Thoracic aorta (tissue), 2 donors: ENCODE results near the gene CORO7. TPM values are rescaled to one million over a fixed set of nuclear protein-coding genes. Genes with fewer than 3 reads are reported as not detected.

ENCODE experiments used
- ATAC-seq: fragments of 150-250 bp; one replicate; pipeline ENCODE4 v1.8.0; 2017; ENCODE audit warnings: low read depth; ENCODE audit not compliant: insufficient number of reproducible peaks, low FRiP score
- DNase-seq: peaks from one replicate; pipeline ENCODE4 v3.0.0-alpha.2; 2020; ENCODE audit warnings: low spot score
- H3K27ac ChIP-seq, 2 donors: fragments of 200-600 bp; sonication (generic); 1 replicate in 1 of 2; 2 replicates in 1 of 2; pipeline ENCODE4 v1.5.1; 2016; ENCODE audit warnings: mild to moderate bottlenecking in 2 of 2, moderate library complexity in 2 of 2
- H3K27me3 ChIP-seq: fragments of 200-600 bp; sonication (generic); replicated peaks from 2 replicates; pipeline ENCODE4 v1.6.0; 2016; ENCODE audit warnings: mild to moderate bottlenecking; ENCODE audit not compliant: insufficient read depth
- H3K36me3 ChIP-seq: fragments of 200-600 bp; sonication (generic); one replicate; pipeline ENCODE4 v1.5.1; 2016
- H3K4me1 ChIP-seq, 2 donors: fragments of 200-600 bp; sonication (generic); 1 replicate in 1 of 2; 2 replicates in 1 of 2; pipeline versions ENCODE4 v1.5.1 to v1.6.0; 2016; ENCODE audit warnings: low read depth in 2 of 2, mild to moderate bottlenecking in 1 of 2; ENCODE audit not compliant: control insufficient read depth in 1 of 2
- H3K4me3 ChIP-seq: fragments of 200-600 bp; sonication (generic); 2 replicates; pipeline ENCODE4 v1.5.1; 2016; ENCODE audit warnings: mild to moderate bottlenecking
- H3K9me3 ChIP-seq: fragments of 200-600 bp; sonication (generic); 2 replicates; pipeline ENCODE4 v1.5.1; 2016
- CTCF ChIP-seq: fragments of 200-600 bp; sonication (generic); IDR thresholded peaks from one replicate; pipeline ENCODE4 v1.5.1; 2019; ENCODE audit warnings: antibody characterized with exemption
- total RNA-seq, 2 donors: library from RNA; depleted of rRNA; stranded (reverse); fragments of >200 nt; gene quantifications; one replicate each; pipeline versions ENCODE4 v1.1.0 to v1.2.3, GENCODE V29; 2016

The CORO7 gene
- total RNA-seq, 2 donors from 2014 or later = 71.1 to 79.1 TPM

- ATAC-seq (no peak), DNase-seq (no peak)
- H3K36me3 ChIP-seq = no peaks in the 10 kb centered on the region
- TF ChIP-seq CTCF = no peak
- peaks cover 59 to 84% of the 10 kb centered on the region in 2 donors for H3K4me1 ChIP-seq
- H3K27me3 ChIP-seq = no peaks in the 10 kb centered on the region
- peak overlapping the region; percentile 94 to 99 for H3K27ac ChIP-seq
- no peaks in the 10 kb centered on the region for H3K9me3 ChIP-seq
- no peak overlapping the region for H3K4me3 ChIP-seq
Observed at GRCh38 chr16:4389051-4389955, 27.1 kb downstream of the CORO7 start.

GRCh38 chr16:4388271-4389021, 27.9 kb downstream of the CORO7 start:
- no peaks in the 10 kb centered on the region for H3K27me3 ChIP-seq
- no peaks in the 10 kb centered on the region for H3K9me3 ChIP-seq
- DNase-seq (no peak), ATAC-seq (peak; percentile 68)
- no peak for TF ChIP-seq CTCF
- H3K36me3 ChIP-seq = peaks cover 4% of the 10 kb centered on the region
- no peak overlapping the region for H3K4me3 ChIP-seq
- peak overlapping the region; percentile 94 to 99 for H3K27ac ChIP-seq
- peaks cover 59 to 91% of the 10 kb centered on the region in 2 donors for H3K4me1 ChIP-seq

DNA sequence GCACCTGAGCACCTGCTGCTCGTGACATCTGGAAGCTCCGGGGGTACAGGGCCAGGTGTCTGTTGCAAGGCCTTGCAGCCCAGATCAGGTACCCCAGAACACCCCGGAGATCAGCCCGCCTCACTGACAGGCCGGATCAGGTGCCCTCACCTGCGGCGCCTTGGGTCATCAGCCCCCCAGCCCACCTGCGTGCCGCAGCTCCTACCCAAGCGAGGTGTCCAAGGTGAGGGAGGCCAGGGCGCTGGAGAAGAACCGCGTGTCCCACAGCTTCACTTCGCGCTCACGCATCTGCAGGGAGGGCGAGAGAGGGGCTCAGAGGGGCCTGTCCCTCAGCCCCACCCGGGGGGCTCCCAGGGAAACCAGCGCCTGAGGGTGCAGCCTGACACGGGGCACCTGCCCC, 28.6 kb downstream of the CORO7 start:
- no peak for TF ChIP-seq CTCF
- no peak for DNase-seq
- Histone ChIP-seq H3K36me3 (peaks cover 8% of the 10 kb centered on the region), H3K4me1 (peaks cover 60 to 91% of the 10 kb centered on the region in 2 donors), H3K27ac (peak overlapping the region; percentile 94 to 99), H3K27me3 (no peaks in the 10 kb centered on the region), H3K9me3 (no peaks in the 10 kb centered on the region), H3K4me3 (peak overlapping the region; percentile 49)
- no peak for ATAC-seq

GRCh38 chr16:4386951-4387565, 29.3 kb downstream of the CORO7 start:
- Histone ChIP-seq H3K27ac (peak overlapping the region; percentile 94 to 99), H3K4me1 (peaks cover 59 to 91% of the 10 kb centered on the region in 2 donors), H3K36me3 (peaks cover 15% of the 10 kb centered on the region), H3K4me3 (peak overlapping the region; percentile 27), H3K9me3 (no peaks in the 10 kb centered on the region), H3K27me3 (no peaks in the 10 kb centered on the region)
- DNase-seq (no peak), ATAC-seq (no peak)
- TF ChIP-seq CTCF = no peak

DNA sequence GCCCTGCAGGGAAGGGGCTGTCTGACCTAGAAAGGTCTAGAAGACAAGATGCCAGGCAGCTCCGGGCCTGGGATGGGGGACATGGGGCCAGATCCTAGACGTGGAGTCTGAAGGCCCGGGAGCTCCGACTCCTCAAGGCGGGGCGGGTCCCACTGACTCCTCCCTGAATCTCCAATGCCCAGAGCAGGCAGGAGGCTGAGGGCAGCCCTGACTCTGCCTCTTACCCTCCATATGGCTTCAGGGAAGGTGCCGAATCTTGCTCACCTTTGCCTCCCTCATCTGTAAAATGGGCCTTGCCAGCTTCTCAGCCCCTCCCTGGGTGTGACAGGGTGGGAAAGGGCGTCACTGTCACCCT, 30.0 kb downstream of the CORO7 start:
- H3K4me1 ChIP-seq = peaks cover 58 to 91% of the 10 kb centered on the region in 2 donors
- H3K27ac ChIP-seq = peak overlapping the region; percentile 94 to 99
- no peaks in the 10 kb centered on the region for H3K27me3 ChIP-seq
- no peak overlapping the region for H3K4me3 ChIP-seq
- no peak for TF ChIP-seq CTCF
- H3K36me3 ChIP-seq = peaks cover 21% of the 10 kb centered on the region
- DNase-seq (no peak), ATAC-seq (no peak)
- no peaks in the 10 kb centered on the region for H3K9me3 ChIP-seq
